GM19023 (cell line): ENCODE results near the gene BARX1.
"Not testable (repeated sequence)": the region's sequence is repeated elsewhere in the genome, so short reads cannot be mapped to it uniquely, and the experiment has no call there.

ENCODE experiments used
- ATAC-seq: cut with Tn5 transposase; IDR thresholded peaks from one replicate; pipeline ENCODE4 v1.9.1; 2021; ENCODE audit warnings: mild to moderate bottlenecking, moderate library complexity; ENCODE audit not compliant: unreplicated experiment

The BARX1 gene

DNA sequence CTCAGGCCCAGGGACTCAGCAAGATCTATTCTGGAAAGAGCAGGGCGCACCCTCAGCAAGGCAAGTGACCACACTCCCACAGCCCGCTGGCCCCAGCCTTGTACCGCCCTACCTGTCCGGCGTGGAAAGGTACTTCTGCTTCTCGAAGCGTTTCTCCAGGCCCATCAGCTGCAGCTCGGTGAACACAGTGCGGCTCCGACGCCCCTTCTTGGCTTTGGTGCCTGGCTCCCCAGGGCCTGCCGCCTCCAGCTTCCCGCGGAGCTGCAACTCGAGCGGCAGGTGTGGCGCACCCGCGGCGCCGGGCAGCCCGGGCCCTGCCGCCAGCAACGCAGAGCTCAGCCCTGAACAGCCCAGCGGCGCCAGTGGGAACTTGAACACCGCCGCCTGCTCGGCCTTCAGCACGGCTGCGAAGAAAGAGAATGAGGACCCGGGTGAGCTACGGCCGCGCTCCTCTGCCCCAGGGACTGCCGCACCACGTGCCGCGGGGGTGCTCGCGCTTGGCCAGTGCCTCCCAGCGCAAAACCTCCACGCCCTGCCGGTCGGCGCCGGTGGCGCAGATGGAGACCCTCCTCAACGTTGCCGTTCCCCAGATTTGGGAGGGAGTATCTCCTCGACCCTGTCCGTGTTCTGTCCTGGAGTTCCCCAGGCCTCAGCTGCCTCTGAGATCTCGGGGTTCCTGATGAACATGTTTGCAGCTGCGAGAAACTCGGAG lies 2.2 kb downstream of the BARX1 start:
- ATAC-seq, result no peak

GRCh38 chr9:93952119-93952783 lies 2.9 kb downstream of the BARX1 start:
- ATAC-seq, result no peak

DNA sequence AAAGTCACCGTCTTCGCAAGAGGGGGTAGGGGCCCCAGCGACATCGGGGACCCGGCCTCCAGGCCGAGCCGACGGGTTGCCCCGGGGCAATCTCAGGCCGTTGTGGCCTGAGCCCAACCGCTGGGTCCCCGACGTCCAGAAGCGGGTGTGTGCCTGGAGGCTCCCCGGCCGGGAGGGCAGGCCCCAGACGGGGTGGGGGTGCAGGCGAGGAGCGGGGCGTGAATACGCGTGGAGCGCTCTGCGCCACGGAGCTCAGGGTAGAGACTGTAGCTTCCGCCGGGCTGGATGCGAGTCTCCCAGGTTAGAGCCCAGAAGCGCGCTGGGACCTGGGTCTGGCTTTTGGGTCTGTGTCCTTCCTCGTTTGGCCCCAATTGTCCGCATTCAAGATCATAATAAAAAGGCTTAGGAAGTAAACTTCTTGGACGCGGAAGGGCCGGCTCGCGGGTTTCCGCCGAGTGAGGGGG lies 3.5 kb downstream of the BARX1 start:
- no peak for ATAC-seq

DNA sequence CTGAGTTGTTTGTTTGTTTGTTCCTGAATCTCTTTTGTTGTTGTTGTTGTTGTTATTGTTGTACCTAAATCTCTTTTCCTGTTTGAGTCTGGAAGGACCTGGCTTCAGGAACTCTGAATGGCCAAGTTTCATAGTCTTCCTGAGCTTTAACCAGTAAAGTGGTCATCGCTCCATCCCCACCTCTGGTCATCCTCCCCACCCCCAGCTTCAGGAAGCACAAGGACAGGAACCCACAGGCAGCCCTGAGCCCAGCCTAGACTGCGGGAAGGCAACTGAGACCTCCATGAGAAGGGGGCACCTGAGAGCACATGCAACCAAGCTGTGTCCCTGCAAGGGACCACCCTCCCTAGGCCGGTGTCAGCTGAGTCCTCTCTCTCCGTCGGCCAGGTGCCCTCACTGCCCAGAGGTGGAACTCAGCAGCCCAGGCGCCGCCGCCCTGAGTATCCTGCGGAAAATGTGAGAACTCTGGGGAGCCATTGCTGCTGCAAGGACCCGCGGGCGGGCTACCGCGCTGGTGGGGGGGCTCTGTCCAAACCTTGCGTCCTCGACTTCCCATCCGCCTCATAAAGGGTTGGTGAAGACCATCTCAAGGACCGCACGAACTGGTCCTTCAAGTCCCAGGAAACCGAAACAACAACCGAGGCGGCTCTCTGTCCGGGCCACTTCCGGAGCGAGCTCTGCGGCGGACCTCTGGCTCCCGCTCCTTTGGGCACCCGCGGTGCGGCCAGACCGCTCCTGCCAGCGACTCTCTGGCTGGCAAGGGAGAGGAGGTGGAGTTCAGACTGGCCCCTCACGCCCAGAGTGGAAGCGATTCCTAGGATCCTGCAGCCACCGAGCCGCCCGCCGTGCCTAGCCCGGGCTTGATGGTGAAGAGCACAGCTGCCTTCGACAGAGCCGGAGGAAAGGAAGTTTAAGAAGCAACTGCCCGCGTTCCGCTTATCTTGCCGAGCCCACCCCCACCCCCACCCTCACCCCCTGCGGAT lies 4.2 kb downstream of the BARX1 start:
- no peak for ATAC-seq

DNA sequence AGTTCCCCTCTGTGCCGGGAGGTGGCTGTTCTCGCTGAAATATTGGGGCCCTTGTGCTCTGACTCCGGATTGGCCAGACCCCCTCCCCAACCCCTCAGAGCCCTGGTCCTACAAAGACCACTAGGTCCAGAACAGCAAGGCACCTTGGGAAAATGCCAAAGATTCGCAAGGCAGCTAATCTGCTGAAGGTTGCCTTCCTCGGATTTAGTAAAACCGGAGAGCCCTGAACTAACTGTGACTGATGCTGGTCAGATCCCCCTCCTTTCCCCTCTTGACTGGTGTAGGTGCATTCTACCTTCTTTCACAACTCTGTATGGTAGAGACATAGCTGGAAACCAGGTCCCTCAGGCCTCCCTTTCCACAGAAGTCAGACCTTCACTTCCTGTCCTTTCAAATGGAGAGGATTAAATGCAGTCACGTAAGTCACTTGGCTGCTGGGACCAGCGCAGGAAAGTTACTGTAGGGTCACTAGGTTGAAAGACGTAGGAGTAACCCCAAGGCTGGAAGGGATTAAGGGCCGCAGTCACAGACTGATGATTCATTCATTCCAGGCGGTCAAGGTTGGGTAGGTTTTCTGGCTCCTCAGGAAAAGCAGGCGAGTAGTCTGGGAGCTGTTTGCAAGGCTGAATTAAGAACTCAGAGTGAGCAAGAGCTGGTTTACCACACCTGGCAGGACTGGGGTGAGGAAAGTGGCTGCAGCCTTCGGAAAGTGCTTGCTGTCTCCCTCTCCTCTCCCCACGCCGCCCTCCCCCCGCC lies 5.3 kb downstream of the BARX1 start:
- no peak for ATAC-seq

DNA sequence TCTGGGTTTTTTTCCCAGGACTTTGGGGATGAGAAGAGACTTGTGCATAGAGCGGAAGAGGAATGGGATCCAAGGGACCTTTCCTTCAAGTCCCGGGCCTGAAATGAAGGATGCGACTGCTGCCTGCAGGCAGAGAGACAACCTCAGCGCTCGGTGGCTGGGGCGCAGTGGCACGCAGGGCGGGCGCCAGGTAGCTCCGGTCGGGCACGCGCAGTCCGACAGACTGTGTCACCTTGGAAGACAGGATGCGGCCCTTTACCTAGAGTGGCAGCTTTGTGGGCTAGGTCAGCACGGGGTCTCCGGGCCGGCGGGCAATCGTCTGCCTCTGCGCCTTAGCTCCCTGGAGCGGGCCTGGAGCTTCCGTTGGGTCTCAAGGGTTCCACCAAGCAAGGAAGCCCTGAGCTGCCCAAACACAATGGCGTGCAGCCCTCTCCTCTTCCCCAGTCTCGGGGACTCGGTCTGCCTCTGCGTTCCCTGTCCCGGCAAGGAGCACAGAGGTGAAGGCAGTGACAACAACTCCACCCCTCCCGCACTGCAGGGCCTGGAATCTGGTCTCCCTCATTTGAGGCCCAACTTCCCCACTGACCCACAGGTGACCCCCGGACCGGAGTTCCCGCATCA lies 6.0 kb downstream of the BARX1 start:
- no peak for ATAC-seq

DNA sequence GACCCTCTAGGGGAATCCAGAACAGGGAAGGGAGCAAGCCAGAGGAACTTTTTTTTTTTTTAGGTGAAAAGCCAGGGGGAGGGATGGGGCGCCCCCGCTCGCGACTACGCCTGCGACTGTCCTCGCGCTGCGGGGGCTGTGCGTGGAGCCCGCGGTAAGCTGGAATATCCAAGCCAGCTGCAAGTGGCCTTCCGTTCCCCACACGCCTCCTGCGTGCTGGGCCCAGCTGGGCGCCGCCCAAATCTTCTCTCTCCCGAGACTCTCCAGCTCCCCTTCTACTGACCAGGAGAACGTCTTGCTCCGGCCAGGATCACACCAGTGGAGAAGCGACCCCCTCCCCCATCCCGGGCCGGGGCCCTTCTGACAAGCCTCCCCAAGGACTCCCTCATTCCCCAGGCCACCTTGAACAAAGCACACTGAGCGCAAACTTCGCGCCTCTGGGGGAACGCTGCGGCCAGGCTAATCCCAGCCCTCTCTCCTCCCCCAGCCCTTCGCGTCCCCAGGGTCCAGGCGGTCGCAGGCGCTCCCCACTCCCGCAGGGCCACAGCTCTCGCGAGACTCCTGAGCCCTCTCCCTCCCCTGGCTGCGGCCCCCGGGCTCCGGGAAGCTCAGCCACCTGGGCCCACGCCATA lies 6.6 kb downstream of the BARX1 start:
- ATAC-seq, result no peak

DNA sequence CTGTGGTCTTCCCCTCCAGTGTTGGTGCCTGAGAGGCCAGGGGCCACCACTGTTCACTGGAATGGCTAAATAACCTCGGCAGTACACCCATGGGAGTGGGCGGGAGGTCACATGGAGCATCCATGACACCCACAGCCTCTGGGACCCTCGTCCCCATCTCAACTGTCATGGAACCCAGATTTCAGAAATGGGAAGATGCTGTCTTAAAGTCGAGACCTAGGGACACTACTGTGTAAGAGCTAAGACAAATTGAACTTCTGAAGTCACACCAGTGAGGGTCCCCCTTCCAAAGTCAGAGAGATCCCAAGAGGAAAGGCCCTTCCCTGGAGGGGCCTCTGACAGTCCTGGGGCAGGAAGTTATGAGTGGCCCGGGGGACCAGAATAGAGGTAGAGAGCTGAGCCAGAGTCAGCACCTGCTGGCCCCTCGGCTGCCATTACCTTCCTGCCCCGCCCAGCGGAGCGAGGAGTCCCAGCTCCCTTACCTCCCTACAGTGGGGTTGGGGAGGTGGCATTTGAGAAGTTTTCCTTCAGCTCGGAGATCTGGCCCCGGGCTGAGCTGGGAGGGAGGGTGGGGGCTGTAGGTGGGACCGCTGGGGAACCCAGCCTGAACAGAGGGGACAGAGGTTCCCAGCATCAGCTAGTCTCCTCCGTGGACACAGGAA lies 7.6 kb downstream of the BARX1 start:
- ATAC-seq, result no peak

- ATAC-seq, result no peak
Observed at GRCh38 chr9:93946338-93946712, 8.8 kb downstream of the BARX1 start.

DNA sequence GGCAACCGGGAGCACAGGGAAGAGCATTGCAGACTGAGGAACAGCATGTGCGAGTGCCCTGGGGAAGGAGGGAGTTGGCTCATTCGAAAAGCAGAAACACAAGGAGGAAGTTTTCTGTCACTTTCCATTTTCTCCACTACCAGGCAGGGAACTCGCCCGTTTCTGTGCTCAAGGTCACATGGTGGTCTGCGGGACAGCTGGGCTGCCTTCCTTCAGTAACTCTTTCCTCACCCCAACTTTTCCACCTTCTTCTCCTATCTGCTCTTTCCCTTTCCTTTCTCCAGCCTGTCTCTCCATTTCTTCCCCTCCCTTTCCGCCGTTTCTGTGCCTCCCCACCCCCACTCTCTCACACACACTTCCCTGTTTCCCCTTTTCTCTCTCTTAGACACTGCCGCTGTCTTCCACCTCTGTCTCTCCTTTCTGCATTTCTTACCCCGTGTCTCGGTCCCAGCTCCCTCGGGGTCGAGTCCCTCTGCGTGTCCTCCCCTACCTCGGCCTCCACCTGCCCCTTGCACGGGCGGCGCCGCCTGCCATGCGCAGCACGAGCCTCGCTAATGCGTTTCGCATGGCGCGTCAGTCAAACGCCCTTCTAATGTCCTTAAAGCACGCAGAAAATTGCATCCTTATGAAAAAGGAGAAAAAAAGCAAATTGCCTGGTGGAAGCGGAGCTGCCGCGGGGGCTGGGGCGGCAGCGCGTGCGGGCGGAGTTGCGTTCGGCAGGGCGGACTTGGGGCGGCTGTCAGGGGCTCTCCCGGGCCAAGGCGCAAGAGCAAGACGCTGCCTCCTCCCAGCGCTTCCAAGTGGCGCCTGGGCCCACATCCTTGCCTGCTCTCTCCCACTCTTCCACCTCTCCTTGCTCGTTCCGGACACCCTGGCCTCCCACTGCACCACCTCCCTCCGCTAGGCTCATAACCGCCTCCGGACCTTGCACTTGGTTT lies 9.5 kb downstream of the BARX1 start:
- no peak for ATAC-seq

DNA sequence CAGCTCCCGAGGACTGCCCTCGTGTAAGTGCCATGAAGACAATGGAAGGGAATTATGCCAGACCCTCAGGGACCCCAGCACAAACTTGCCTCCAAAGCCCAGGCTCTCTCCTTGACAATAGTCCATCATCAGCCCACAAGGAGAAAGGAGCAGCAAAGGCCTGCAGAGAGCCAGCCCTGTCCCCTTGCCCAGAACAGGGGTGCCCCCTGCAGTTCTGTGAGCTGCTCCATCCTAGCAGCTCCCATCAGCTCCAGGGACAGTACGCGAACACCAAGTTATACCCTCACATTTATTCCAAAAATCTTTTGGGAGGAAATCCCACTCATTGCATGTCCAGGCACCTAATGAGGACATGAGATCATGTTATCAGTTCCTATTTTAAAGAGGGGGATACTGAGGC lies 11.1 kb downstream of the BARX1 start:
- no peak for ATAC-seq

- no peak for ATAC-seq
Observed at GRCh38 chr9:93942161-93942560, 13.0 kb downstream of the BARX1 start.

DNA sequence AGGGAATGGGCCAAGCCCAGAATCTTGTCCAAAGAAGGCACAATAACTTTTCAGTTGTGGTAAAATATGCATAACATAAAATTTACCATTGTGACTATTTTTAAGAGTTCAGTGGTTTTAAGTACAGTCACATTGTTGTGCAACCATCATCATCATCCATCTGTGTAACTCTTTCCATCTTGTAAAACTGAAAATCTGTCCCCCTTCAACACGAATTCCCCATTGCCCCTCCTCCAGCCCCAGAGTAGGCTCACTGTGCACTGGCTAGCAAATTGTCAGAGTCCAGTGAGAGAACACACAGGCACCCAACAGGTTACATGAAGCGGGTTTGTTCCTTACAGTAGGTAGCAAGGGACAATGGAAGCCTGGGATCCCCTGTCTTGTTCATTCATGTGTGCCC lies 13.7 kb downstream of the BARX1 start:
- no peak for ATAC-seq

GRCh38 chr9:93940951-93941350 lies 14.2 kb downstream of the BARX1 start:
- no peak for ATAC-seq

- ATAC-seq, result not testable (repeated sequence)
Observed at GRCh38 chr9:93939589-93939988, 15.6 kb downstream of the BARX1 start.

- ATAC-seq, result no peak
Observed at GRCh38 chr9:93937193-93937592, 18.0 kb downstream of the BARX1 start.

- no peak for ATAC-seq
Observed at GRCh38 chr9:93931905-93932304, 23.2 kb downstream of the BARX1 start.

- ATAC-seq, result no peak
Observed at GRCh38 chr9:93930070-93930469, 25.1 kb downstream of the BARX1 start.
